ENCODE data around the gene OCA2. TPM values are rescaled to one million over a fixed set of nuclear protein-coding genes. Genes with fewer than 3 reads are reported as not detected.

Gene OCA2
- total and polyA plus RNA-seq, 2 of the 8 experiments (the other 6 are each of a cell fraction or from before 2014, with no cell fraction given) = 0.20 TPM

GRCh38 chr15:27985099-27985498, 114.0 kb downstream of the OCA2 start:
- H3K79me2 ChIP-seq (ENCODE audit: control insufficient read depth in 1 of 2, insufficient read depth in 2 of 2, low read length in 2 of 2) = no peaks in the 10 kb centered on the region
- no peaks in the 10 kb centered on the region for H3K9me3 ChIP-seq (ENCODE audit: insufficient read depth in 2 of 2, low read depth in 1 of 2, low read length in 1 of 2)
- no peaks in the 10 kb centered on the region for H3K36me3 ChIP-seq (ENCODE audit: control insufficient read depth in 2 of 4, insufficient read depth in 4 of 4, low read length in 3 of 4)
- no peak overlapping the region for H3K27ac ChIP-seq (ENCODE audit: low read depth, low read length)
- H2AFZ ChIP-seq (ENCODE audit: low read length) = no peak overlapping the region
- H2BK12ac ChIP-seq (ENCODE audit: low read depth, low read length) = no peak overlapping the region
- H3K4me1 ChIP-seq (replicated peaks in 1 of 4; ENCODE audit: control insufficient read depth in 3 of 4, insufficient read depth in 4 of 4, low read length in 3 of 4) = no peaks in the 10 kb centered on the region
- CTCF ChIA-PET (ENCODE audit: partially characterized antibody) = interaction anchor here (1.4 kb wide), 1 partner anchor 95 kb away, joined by 3 read pairs; no protein-coding TSS in a partner anchor
- 85% methylated on average over 13 of the region's 13 CpGs; no CpG with 5 or more reads in 1 of the 2 experiments for WGBS, 2 experiments (ENCODE audit: extremely low coverage in 1 of 2, insufficient coverage in 1 of 2, insufficient read length in 1 of 2, insufficient replicate concordance in 2 of 2, low coverage in 1 of 2, low lambda C conversion rate in 2 of 2, missing lambda C conversion rate in 1 of 2)
- H3K18ac ChIP-seq (ENCODE audit: extremely low read depth, low read length) = no peak overlapping the region
- H3K14ac ChIP-seq (ENCODE audit: insufficient read length) = no peak overlapping the region
- no peak overlapping the region for H2BK120ac ChIP-seq (replicated peaks; ENCODE audit: low read depth, low read length)
- H4K5ac ChIP-seq (ENCODE audit: insufficient read length, low read depth, low read length) = no peak overlapping the region
- FAIRE-seq = no peak
- H3K79me1 ChIP-seq (ENCODE audit: low read depth, low read length) = no peaks in the 10 kb centered on the region; the same call in 1 of the 2 replicates
- no peak overlapping the region for H4K8ac ChIP-seq (ENCODE audit: extremely low read depth, insufficient read depth, low read length)
- no peak overlapping the region for H3K9ac ChIP-seq (replicated peaks in 1 of 4; ENCODE audit: extremely low read depth in 1 of 4, low read depth in 3 of 4, low read length in 3 of 4)
- H2BK5ac ChIP-seq (ENCODE audit: low read depth, low read length) = no peak overlapping the region
- no peak overlapping the region for H3K23ac ChIP-seq (ENCODE audit: insufficient read length)
- H2BK15ac ChIP-seq (ENCODE audit: low read length) = no peak overlapping the region
- TF ChIP-seq GTF2F1 (IDR thresholded peaks at IDR 0.05; ENCODE audit: borderline replicate concordance, low read depth, low read length) (no peak), POU5F1 (IDR thresholded peaks at IDR 0.05; ENCODE audit: low read depth, low read length) (no peak), PHF8 (conservative IDR thresholded peaks at IDR 0.05; ENCODE audit: low read depth, low read length) (no peak), KDM5A (IDR thresholded peaks at IDR 0.05; ENCODE audit: low read length) (no peak), EZH2 (IDR thresholded peaks at IDR 0.05; ENCODE audit: low read depth, low read length, severe bottlenecking) (no peak), SRF (IDR thresholded peaks at IDR 0.05; ENCODE audit: low read depth, low read length) (no peak), JUND (IDR thresholded peaks at IDR 0.05; ENCODE audit: low read length) (no peak), CEBPB (IDR thresholded peaks at IDR 0.05; ENCODE audit: low read depth, low read length) (no peak), RAD21 (IDR thresholded peaks at IDR 0.05 in 1 of 2, conservative IDR thresholded peaks at IDR 0.05 in 1 of 2; ENCODE audit: low read depth in 2 of 2, low read length in 2 of 2) (no peak), TBP (IDR thresholded peaks at IDR 0.05; ENCODE audit: low read depth, low read length) (no peak)
- TF ChIP-seq, protein P1, sequence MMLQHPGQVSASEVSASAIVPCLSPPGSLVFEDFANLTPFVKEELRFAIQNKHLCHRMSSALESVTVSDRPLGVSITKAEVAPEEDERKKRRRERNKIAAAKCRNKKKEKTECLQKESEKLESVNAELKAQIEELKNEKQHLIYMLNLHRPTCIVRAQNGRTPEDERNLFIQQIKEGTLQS (IDR thresholded peaks at IDR 0.05; ENCODE audit: insufficient read depth, low read depth, low read length) = no peak
- POLR2A ChIA-PET (ENCODE audit: partially characterized antibody) = no interaction called here
- H3K4me3 ChIP-seq (ENCODE audit: extremely low read depth in 1 of 4, insufficient read depth in 2 of 4, low read depth in 3 of 4, low read length in 4 of 4) = no peak overlapping the region
- no peak overlapping the region for H3K4ac ChIP-seq (replicated peaks; ENCODE audit: insufficient read length, low read depth, low read length)
- H3K27me3 ChIP-seq (replicated peaks in 1 of 4; ENCODE audit: control insufficient read depth in 3 of 4, extremely low read depth in 1 of 4, insufficient read depth in 3 of 4, low read length in 3 of 4) = no peaks in the 10 kb centered on the region
- no peak overlapping the region for H4K91ac ChIP-seq (replicated peaks; ENCODE audit: insufficient read length, low read length)
- no peak overlapping the region for H2BK20ac ChIP-seq (ENCODE audit: low read length)
- no peak overlapping the region for H2AK5ac ChIP-seq (ENCODE audit: low read depth, low read length)
- DNase-seq (ENCODE audit: low read depth in 1 of 2, low spot score in 2 of 2) = no peak
- no peak overlapping the region for H3K56ac ChIP-seq (replicated peaks; ENCODE audit: insufficient read length, low read depth, low read length)
- no peak overlapping the region for H3K4me2 ChIP-seq (ENCODE audit: insufficient read depth in 1 of 2, low read depth in 2 of 2, low read length in 2 of 2)
- H3K23me2 ChIP-seq (ENCODE audit: low read depth, low read length) = no peaks in the 10 kb centered on the region
- H4K20me1 ChIP-seq (replicated peaks in 1 of 2; ENCODE audit: control insufficient read depth in 1 of 2, insufficient read depth in 2 of 2, low read length in 2 of 2) = no peaks in the 10 kb centered on the region

All from H1 (cell line).